Osteocyte (in vitro differentiated cells): ENCODE data around the gene KIAA0586. TPM values are rescaled to one million over a fixed set of nuclear protein-coding genes. Genes with fewer than 3 reads are reported as not detected.

Experiments
- DNase-seq: peaks from one replicate; pipeline ENCODE4 v3.0.0; 2021; ENCODE audit warnings: mixed read lengths; ENCODE audit not compliant: unreplicated experiment; ENCODE audit errors: extremely low spot score
- H3K27ac Mint-ChIP-seq: one replicate; pipeline ENCODE4 v1.8.0; 2021; ENCODE audit warnings: mild to moderate bottlenecking, mixed read lengths; ENCODE audit not compliant: unreplicated experiment
- H3K27me3 Mint-ChIP-seq: one replicate; pipeline ENCODE4 v1.8.0; 2021; ENCODE audit warnings: mixed read lengths; ENCODE audit not compliant: unreplicated experiment
- H3K36me3 Mint-ChIP-seq: one replicate; pipeline ENCODE4 v1.8.0; 2021; ENCODE audit warnings: mixed read lengths; ENCODE audit not compliant: unreplicated experiment
- H3K4me1 Mint-ChIP-seq: one replicate; pipeline ENCODE4 v1.8.0; 2021; ENCODE audit warnings: mixed read lengths; ENCODE audit not compliant: unreplicated experiment
- H3K4me3 Mint-ChIP-seq: one replicate; pipeline ENCODE4 v1.8.0; 2021; ENCODE audit warnings: mild to moderate bottlenecking, moderate library complexity, mixed read lengths; ENCODE audit not compliant: unreplicated experiment
- H3K9me3 Mint-ChIP-seq: one replicate; pipeline ENCODE4 v1.8.0; 2021; ENCODE audit warnings: mixed read lengths; ENCODE audit not compliant: unreplicated experiment
- total RNA-seq: library from RNA; stranded (reverse); gene quantifications from 2 replicates; pipeline ENCODE4 v1.2.1, GENCODE V29; 2021
- TF ChIP-seq, protein P1 (sequence below): fragments of 200-600 bp; sonication (generic); IDR thresholded peaks from 2 replicates; pipeline ENCODE4 v1.5.0; 2021; ENCODE audit warnings: antibody characterized with exemption, mild to moderate bottlenecking, moderate library complexity

KIAA0586 gene
- total RNA-seq, 1 donor from 2014 or later = 19.0 TPM

DNA sequence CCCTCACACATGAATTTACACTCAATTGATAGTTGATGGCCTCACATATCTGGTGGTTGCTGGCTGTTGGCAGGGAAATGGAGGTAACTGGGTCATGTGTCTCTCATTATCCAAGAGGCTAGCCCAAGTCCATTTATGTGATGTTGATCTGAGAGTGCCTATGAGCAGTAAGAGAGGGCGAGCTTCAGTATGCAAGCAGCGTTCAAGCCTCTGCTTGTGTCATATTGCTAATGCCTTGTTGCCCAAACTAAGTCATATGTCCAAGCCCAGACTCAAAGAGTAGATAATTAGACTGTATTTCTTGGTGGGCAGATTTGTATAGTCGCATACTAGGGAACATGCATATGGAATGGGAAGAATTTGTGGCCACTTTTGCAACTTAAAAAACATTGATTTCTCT is 126.4 kb downstream of the KIAA0586 start:
- H3K27ac Mint-ChIP-seq = no peak overlapping the region
- TF ChIP-seq, protein P1, sequence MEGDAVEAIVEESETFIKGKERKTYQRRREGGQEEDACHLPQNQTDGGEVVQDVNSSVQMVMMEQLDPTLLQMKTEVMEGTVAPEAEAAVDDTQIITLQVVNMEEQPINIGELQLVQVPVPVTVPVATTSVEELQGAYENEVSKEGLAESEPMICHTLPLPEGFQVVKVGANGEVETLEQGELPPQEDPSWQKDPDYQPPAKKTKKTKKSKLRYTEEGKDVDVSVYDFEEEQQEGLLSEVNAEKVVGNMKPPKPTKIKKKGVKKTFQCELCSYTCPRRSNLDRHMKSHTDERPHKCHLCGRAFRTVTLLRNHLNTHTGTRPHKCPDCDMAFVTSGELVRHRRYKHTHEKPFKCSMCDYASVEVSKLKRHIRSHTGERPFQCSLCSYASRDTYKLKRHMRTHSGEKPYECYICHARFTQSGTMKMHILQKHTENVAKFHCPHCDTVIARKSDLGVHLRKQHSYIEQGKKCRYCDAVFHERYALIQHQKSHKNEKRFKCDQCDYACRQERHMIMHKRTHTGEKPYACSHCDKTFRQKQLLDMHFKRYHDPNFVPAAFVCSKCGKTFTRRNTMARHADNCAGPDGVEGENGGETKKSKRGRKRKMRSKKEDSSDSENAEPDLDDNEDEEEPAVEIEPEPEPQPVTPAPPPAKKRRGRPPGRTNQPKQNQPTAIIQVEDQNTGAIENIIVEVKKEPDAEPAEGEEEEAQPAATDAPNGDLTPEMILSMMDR = no peak
- peaks cover 14% of the 10 kb centered on the region for H3K4me1 Mint-ChIP-seq
- no peaks in the 10 kb centered on the region for H3K36me3 Mint-ChIP-seq
- H3K9me3 Mint-ChIP-seq = no peaks in the 10 kb centered on the region
- no peak overlapping the region for H3K4me3 Mint-ChIP-seq
- no peak for DNase-seq
- no peaks in the 10 kb centered on the region for H3K27me3 Mint-ChIP-seq

DNA sequence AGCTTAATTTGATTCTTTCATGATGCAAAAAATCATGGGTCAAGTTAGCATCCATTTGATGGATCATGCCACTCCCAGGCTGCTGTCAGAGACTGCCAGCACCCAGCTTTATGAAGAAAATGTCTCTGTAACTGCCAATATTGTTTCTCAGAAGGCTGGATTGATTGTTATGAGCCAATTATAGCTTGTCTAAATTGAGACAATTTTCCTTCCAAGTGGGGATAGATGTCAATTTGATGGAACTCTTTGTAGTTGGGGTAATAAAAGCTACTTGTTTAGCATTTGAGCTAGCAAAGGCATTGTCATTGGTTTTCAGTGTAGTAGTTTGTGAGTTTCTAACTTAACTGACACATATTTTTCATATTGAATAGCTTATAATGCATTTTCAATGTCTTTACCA is 128.1 kb downstream of the KIAA0586 start:
- TF ChIP-seq, protein P1 = no peak
- Mint-ChIP-seq H3K27me3 (no peaks in the 10 kb centered on the region), H3K27ac (no peak overlapping the region), H3K36me3 (no peaks in the 10 kb centered on the region), H3K9me3 (no peaks in the 10 kb centered on the region), H3K4me3 (no peak overlapping the region), H3K4me1 (peaks cover 9% of the 10 kb centered on the region)
- no peak for DNase-seq

DNA sequence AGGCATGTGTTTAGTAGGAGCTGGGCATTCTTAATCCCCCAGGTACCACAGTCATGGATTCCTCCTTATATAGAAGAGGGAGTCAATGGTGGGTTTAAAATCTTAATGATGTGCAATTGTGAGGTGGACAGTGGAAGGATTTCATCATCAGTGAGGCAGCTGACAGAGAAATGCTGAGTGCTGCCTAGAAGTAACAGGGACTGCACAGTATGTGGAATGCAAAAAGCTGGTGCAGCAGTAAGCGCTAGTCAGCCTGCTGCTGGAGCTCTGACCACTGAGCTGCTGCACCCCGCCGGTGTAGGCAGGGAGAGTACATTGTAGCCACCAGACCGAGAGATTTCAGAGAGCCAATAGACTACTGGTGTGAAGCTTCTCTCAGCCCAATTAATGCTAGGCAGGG is 129.7 kb downstream of the KIAA0586 start:
- Mint-ChIP-seq H3K4me3 (no peak overlapping the region), H3K4me1 (peaks cover 17% of the 10 kb centered on the region), H3K27me3 (no peaks in the 10 kb centered on the region), H3K36me3 (no peaks in the 10 kb centered on the region), H3K9me3 (no peaks in the 10 kb centered on the region), H3K27ac (no peak overlapping the region)
- TF ChIP-seq, protein P1 = no peak
- DNase-seq = no peak

DNA sequence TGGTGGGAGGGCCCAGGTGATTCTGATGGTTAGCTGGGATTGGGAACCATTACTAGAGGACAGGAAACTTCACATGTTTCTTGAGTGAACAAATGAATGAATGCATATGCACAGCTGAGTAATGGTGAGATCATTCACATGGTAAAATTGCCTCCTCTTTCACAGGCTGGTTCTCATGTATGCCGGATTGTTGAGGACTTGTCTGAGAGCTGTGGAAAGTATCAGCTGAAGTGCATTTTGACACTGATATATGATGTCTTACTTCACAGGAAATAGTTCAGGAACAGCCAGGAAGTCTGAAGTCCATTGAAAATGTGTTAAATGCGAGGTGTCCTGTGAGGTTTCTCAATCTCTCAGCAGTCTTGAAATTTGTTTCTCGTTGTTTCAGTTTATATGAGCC is 132.7 kb downstream of the KIAA0586 start:
- no peak for DNase-seq
- H3K36me3 Mint-ChIP-seq = no peaks in the 10 kb centered on the region
- H3K9me3 Mint-ChIP-seq = no peaks in the 10 kb centered on the region
- H3K4me1 Mint-ChIP-seq = peaks cover 32% of the 10 kb centered on the region
- TF ChIP-seq, protein P1 = no peak
- no peaks in the 10 kb centered on the region for H3K27me3 Mint-ChIP-seq
- no peak overlapping the region for H3K27ac Mint-ChIP-seq
- no peak overlapping the region for H3K4me3 Mint-ChIP-seq

DNA sequence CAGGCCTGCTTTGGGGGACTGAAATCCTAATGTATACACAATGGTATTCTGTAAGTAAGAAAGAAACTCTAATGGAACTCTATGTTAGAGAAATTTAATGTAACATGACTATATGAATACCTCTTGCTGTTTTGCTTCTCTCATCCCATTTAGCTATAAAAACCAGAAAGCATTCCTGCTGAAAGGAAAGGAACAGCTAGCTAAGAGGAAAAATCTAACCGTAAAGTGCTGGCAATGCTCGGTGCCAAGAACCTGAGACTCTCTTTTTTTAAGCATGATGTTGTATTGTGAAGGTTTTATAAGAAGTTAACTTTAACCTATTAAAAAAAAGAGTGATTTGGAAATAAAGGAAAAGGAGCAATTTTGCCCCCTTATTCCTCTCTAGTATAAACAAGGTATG is 134.6 kb downstream of the KIAA0586 start:
- Mint-ChIP-seq H3K27ac (no peak overlapping the region), H3K4me1 (peaks cover 32% of the 10 kb centered on the region), H3K4me3 (no peak overlapping the region), H3K36me3 (no peaks in the 10 kb centered on the region), H3K27me3 (no peaks in the 10 kb centered on the region), H3K9me3 (no peaks in the 10 kb centered on the region)
- DNase-seq = no peak
- TF ChIP-seq, protein P1 = no peak
